HL-60 (cell line): ENCODE measurements around the gene ELP4.

Source experiments
- CTCF ChIP-seq: IDR thresholded peaks from one replicate; pipeline ENCODE4 v1.5.1; 2011; ENCODE audit warnings: low read length, control low read depth, inconsistent platforms; ENCODE audit not compliant: insufficient read depth
- GABPA ChIP-seq: IDR thresholded peaks from 2 replicates; pipeline ENCODE4 v1.6.1; 2012; ENCODE audit warnings: low read depth
- POLR2AphosphoS5 ChIP-seq: IDR thresholded peaks from 2 replicates; pipeline ENCODE4 v1.6.1; 2012; ENCODE audit warnings: low read depth
- SPI1 ChIP-seq: IDR thresholded peaks from 2 replicates; pipeline ENCODE4 v1.6.1; 2012; ENCODE audit warnings: low read depth, mild to moderate bottlenecking, borderline replicate concordance
- TF ChIP-seq, protein P1 (sequence below): IDR thresholded peaks from 2 replicates; pipeline ENCODE4 v1.6.1; 2012; ENCODE audit warnings: low read depth; ENCODE audit not compliant: insufficient replicate concordance

DNA sequence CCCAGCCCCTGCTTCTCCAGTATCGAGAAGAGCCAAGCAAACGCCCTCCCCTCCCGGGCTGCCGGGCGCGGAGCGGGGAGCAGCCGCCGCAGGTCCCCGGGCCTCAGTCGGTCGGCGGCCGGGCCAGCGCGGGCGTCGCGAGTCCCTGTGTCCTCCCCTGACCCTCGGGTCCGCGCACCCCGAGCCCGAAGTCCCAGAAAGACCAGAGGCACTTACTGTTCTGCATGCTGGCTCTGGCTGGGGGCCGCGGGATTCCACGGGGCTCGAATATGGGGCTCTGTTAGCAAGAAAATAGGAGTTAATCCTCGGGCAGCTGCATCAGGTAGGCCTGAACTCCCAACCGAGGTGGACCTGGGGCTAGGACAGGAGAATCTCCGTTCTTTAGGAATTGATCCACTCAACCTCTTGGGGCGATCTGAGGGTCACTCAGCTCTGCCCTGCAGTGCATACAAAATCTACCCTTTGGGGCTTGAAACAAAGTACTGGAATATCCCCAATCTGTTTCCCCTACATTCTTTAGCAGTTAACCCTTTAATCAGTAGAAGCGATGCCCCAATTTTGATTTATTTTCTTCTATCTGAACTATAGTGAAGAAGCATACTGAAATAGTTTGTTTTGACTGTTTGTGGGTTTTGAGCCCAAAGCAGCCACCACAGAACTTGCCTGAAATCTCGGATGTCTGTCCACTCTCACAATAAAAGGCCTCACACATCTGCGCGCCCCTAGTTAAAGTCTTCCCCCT lies 296.8 kb downstream of the ELP4 start:
- TF ChIP-seq CTCF (no peak), GABPA (no peak), SPI1 (no peak), POLR2AphosphoS5 (no peak)
- TF ChIP-seq, protein P1, sequence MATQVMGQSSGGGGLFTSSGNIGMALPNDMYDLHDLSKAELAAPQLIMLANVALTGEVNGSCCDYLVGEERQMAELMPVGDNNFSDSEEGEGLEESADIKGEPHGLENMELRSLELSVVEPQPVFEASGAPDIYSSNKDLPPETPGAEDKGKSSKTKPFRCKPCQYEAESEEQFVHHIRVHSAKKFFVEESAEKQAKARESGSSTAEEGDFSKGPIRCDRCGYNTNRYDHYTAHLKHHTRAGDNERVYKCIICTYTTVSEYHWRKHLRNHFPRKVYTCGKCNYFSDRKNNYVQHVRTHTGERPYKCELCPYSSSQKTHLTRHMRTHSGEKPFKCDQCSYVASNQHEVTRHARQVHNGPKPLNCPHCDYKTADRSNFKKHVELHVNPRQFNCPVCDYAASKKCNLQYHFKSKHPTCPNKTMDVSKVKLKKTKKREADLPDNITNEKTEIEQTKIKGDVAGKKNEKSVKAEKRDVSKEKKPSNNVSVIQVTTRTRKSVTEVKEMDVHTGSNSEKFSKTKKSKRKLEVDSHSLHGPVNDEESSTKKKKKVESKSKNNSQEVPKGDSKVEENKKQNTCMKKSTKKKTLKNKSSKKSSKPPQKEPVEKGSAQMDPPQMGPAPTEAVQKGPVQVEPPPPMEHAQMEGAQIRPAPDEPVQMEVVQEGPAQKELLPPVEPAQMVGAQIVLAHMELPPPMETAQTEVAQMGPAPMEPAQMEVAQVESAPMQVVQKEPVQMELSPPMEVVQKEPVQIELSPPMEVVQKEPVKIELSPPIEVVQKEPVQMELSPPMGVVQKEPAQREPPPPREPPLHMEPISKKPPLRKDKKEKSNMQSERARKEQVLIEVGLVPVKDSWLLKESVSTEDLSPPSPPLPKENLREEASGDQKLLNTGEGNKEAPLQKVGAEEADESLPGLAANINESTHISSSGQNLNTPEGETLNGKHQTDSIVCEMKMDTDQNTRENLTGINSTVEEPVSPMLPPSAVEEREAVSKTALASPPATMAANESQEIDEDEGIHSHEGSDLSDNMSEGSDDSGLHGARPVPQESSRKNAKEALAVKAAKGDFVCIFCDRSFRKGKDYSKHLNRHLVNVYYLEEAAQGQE, result no peak
